T-cell (primary cell): ENCODE measurements around the gene SEMA7A. TPM values are rescaled to one million over a fixed set of nuclear protein-coding genes. Genes with fewer than 3 reads are reported as not detected.

Experiments used
- ATAC-seq, 4 experiments: fragments of 200-7000 bp in 3 of 4; fragments of 150-1000 bp in 1 of 4; cut with Tn5 transposase; replicated peaks in 1 of 4; 1 replicate in 3 of 4; 2 replicates in 1 of 4; pipeline ENCODE4 v1.10.0; 2021; ENCODE audit warnings: moderate library complexity in 3 of 4, mild to moderate bottlenecking in 2 of 4, moderate number of reproducible peaks in 1 of 4
- CTCF ChIA-PET, 2 donors: fragments of 300-600 bp; sonication (Branson Sonifier 250); formaldehyde crosslinking; loops; one replicate each; lab custom pipeline; 2022; ENCODE audit warnings: antibody characterized with exemption in 2 of 2; lab: Charles Lee
- POLR2A ChIA-PET, 2 donors: fragments of 300-600 bp; sonication (Branson Sonifier 250); formaldehyde crosslinking; loops; one replicate each; lab custom pipeline; 2022; ENCODE audit warnings: antibody characterized with exemption in 2 of 2; lab: Charles Lee
- DNase-seq, 35 experiments: peaks; one replicate each; pipeline versions ENCODE4 v3.0.0 to v3.0.0-alpha.2; 2013 to 2023
- H3K27ac ChIP-seq: one replicate; pipeline ENCODE4 v1.5.1; 2013; ENCODE audit warnings: low read length
- H3K27me3 ChIP-seq, 2 experiments: replicated peaks in 1 of 2; 1 replicate in 1 of 2; 2 replicates in 1 of 2; pipeline versions ENCODE4 v1.6.1 to v1.7.0; 2013; ENCODE audit warnings: low read length in 1 of 2, mixed read lengths in 1 of 2; ENCODE audit not compliant: control insufficient read depth in 2 of 2, insufficient read depth in 2 of 2; ENCODE audit errors: extremely low read depth in 1 of 2
- H3K36me3 ChIP-seq, 2 donors: 1 replicate in 1 of 2; 2 replicates in 1 of 2; pipeline versions ENCODE4 v1.6.1 to v1.7.0; 2013; ENCODE audit warnings: low read length in 1 of 2; ENCODE audit not compliant: control insufficient read depth in 2 of 2, insufficient read depth in 1 of 2; ENCODE audit errors: extremely low read depth in 1 of 2
- H3K4me1 ChIP-seq, 2 experiments: 1 replicate in 1 of 2; 2 replicates in 1 of 2; pipeline versions ENCODE4 v1.6.1 to v1.7.0; 2013; ENCODE audit warnings: low read length in 2 of 2, mixed read lengths in 1 of 2; ENCODE audit not compliant: insufficient read depth in 2 of 2, control insufficient read depth in 1 of 2; ENCODE audit errors: extremely low read depth in 1 of 2
- H3K4me3 ChIP-seq, 2 donors: 1 replicate in 1 of 2; 2 replicates in 1 of 2; pipeline versions ENCODE4 v1.5.1 to v1.7.0; 2013; ENCODE audit warnings: mild to moderate bottlenecking in 2 of 2, low read length in 1 of 2, moderate library complexity in 1 of 2; ENCODE audit not compliant: control insufficient read depth in 1 of 2; ENCODE audit errors: extremely low read depth in 1 of 2
- H3K9me3 ChIP-seq: 2 replicates; pipeline ENCODE4 v1.7.0; 2013
- H3K27ac Mint-ChIP-seq, 2 donors: one replicate each; pipeline ENCODE4 v1.8.0; 2020 to 2021; ENCODE audit warnings: mild to moderate bottlenecking in 2 of 2, mixed read lengths in 2 of 2
- H3K27me3 Mint-ChIP-seq, 2 donors: one replicate each; pipeline ENCODE4 v1.8.0; 2021 to 2022; ENCODE audit warnings: mixed read lengths in 2 of 2
- H3K36me3 Mint-ChIP-seq: one replicate; pipeline ENCODE4 v1.8.0; 2021; ENCODE audit warnings: mixed read lengths
- H3K4me1 Mint-ChIP-seq, 3 donors: one replicate each; pipeline ENCODE4 v1.8.0; 2020 to 2022; ENCODE audit warnings: mixed read lengths in 3 of 3, mild to moderate bottlenecking in 1 of 3
- H3K4me3 Mint-ChIP-seq, 3 donors: one replicate each; pipeline ENCODE4 v1.8.0; 2020 to 2022; ENCODE audit warnings: mild to moderate bottlenecking in 3 of 3, mixed read lengths in 3 of 3, moderate library complexity in 3 of 3
- H3K9me3 Mint-ChIP-seq, 3 donors: one replicate each; pipeline ENCODE4 v1.8.0; 2020 to 2022; ENCODE audit warnings: mixed read lengths in 3 of 3
- WGBS: methylation state at CpG from one replicate; pipeline ENCODE4 v1.1.5; 2013; ENCODE audit warnings: missing lambda C conversion rate; ENCODE audit not compliant: insufficient coverage; 5-methylcytosine and 5-hydroxymethylcytosine counted together
- total RNA-seq, 35 experiments: library from RNA in 6 of 35; stranded (reverse) in 6 of 35; fragments of 120-200 nt in 1 of 35; gene quantifications; one replicate each; pipeline versions ENCODE4 v1.2.1 to v1.2.4 and lab custom pipeline; 2013 to 2026

Gene SEMA7A
- total RNA-seq, 5 donors from 2014 or later (not counting 1 experiment from before 2014, with no cell fraction given) = 2.0 to 4.7 (median 3.1) TPM

- POLR2A ChIA-PET = no interaction called here
- peaks cover 8 to 13% of the 10 kb centered on the region in 2 experiments for H3K4me1 ChIP-seq
- no peaks in the 10 kb centered on the region for H3K27me3 ChIP-seq
- H3K4me3 Mint-ChIP-seq = no peak overlapping the region
- no peaks in the 10 kb centered on the region for H3K27me3 Mint-ChIP-seq
- no peaks in the 10 kb centered on the region for H3K9me3 Mint-ChIP-seq
- ATAC-seq = no peak
- H3K27ac ChIP-seq = no peak overlapping the region
- no peak overlapping the region for H3K4me3 ChIP-seq
- peaks cover 0 to 10% of the 10 kb centered on the region in 2 donors for H3K36me3 ChIP-seq
- H3K27ac Mint-ChIP-seq = no peak overlapping the region
- CTCF ChIA-PET = no interaction called here
- 90% methylated on average over 3 of the region's 5 CpGs for WGBS
- DNase-seq = no peak
- peaks cover 0 to 5% (median 0%) of the 10 kb centered on the region in 3 donors for H3K4me1 Mint-ChIP-seq
- peaks cover 17% of the 10 kb centered on the region for H3K36me3 Mint-ChIP-seq
- no peaks in the 10 kb centered on the region for H3K9me3 ChIP-seq
Observed at GRCh38 chr15:74414081-74414580, 19.6 kb downstream of the SEMA7A start.

GRCh38 chr15:74413350-74414080 is 20.2 kb downstream of the SEMA7A start:
- ATAC-seq (no peak), DNase-seq (no peak)
- peaks cover 0 to 5% (median 0%) of the 10 kb centered on the region in 3 donors for H3K4me1 Mint-ChIP-seq
- Histone ChIP-seq H3K4me3 (no peak overlapping the region), H3K9me3 (no peaks in the 10 kb centered on the region), H3K27me3 (no peaks in the 10 kb centered on the region), H3K4me1 (peaks cover 8 to 13% of the 10 kb centered on the region in 2 experiments), H3K27ac (no peak overlapping the region), H3K36me3 (peaks cover 0 to 10% of the 10 kb centered on the region in 2 donors)
- H3K4me3 Mint-ChIP-seq = no peak overlapping the region
- H3K27ac Mint-ChIP-seq = no peak overlapping the region
- H3K27me3 Mint-ChIP-seq = no peaks in the 10 kb centered on the region
- no peaks in the 10 kb centered on the region for H3K9me3 Mint-ChIP-seq
- CTCF ChIA-PET = no interaction called here
- H3K36me3 Mint-ChIP-seq = peaks cover 17% of the 10 kb centered on the region
- POLR2A ChIA-PET = no interaction called here
- WGBS = 94% methylated on average over 7 of the region's 9 CpGs

DNA sequence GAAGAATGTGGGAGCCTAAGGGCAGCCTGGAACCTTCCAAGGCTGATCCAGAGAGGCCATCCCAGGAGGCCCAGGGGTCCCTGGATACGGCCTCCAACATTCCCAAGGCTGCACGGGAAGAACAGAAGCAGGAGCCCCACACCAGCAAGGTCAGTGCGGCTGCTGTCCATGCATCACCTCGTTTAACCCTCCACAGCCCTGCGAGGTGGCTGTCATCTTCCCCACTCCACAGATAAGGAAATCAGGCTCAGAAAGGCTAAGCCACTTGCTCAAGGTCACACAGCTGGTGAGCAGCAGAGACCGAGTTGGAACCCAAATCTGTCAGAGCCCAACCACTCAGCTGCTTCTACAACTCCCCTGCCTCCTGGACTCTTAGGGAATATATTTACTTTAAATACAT is 21.6 kb downstream of the SEMA7A start:
- no peaks in the 10 kb centered on the region for H3K9me3 Mint-ChIP-seq
- Histone ChIP-seq H3K36me3 (peaks cover 0 to 8% of the 10 kb centered on the region in 2 donors), H3K27me3 (no peaks in the 10 kb centered on the region), H3K27ac (no peak overlapping the region), H3K4me3 (no peak overlapping the region), H3K4me1 (peaks cover 8 to 13% of the 10 kb centered on the region in 2 experiments), H3K9me3 (no peaks in the 10 kb centered on the region)
- H3K27me3 Mint-ChIP-seq = no peaks in the 10 kb centered on the region
- ATAC-seq (no peak), DNase-seq (no peak)
- peaks cover 17% of the 10 kb centered on the region for H3K36me3 Mint-ChIP-seq
- no peak overlapping the region for H3K27ac Mint-ChIP-seq
- ChIA-PET POLR2A (no interaction called here), CTCF (no interaction called here)
- peaks cover 0 to 5% (median 0%) of the 10 kb centered on the region in 3 donors for H3K4me1 Mint-ChIP-seq
- no peak overlapping the region for H3K4me3 Mint-ChIP-seq
- WGBS = 97% methylated on average over 4 of the region's 6 CpGs

DNA sequence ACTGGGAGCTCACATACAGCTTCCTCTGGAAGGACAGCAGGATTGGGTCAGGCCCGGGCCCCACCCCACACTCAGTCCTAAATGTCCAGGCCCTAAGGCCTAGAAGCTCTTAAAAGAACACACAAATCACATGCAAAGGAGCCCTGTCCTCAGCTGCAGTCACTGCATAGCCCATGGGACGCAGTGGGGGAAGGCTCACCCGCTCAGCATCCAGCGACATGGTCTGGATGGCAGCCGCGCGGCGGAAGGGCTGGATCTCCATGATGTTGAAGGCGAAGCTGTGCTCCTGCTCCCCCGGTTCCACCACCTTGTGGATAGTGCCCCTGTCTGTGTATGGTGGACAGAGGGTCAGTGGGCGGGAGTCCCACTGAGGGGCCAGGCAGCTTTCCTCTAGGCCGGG is 22.1 kb downstream of the SEMA7A start:
- 96% methylated on average over 11 of the region's 12 CpGs for WGBS
- ATAC-seq (no peak), DNase-seq (no peak)
- Histone ChIP-seq H3K4me3 (no peak overlapping the region), H3K9me3 (no peaks in the 10 kb centered on the region), H3K27ac (no peak overlapping the region), H3K36me3 (peaks cover 0 to 4% of the 10 kb centered on the region in 2 donors), H3K4me1 (peaks cover 8 to 13% of the 10 kb centered on the region in 2 experiments), H3K27me3 (peaks cover 0 to under 1% of the 10 kb centered on the region in 2 experiments)
- peaks cover 0 to 5% (median 0%) of the 10 kb centered on the region in 3 donors for H3K4me1 Mint-ChIP-seq
- H3K36me3 Mint-ChIP-seq = peaks cover 17% of the 10 kb centered on the region
- POLR2A ChIA-PET = no interaction called here
- CTCF ChIA-PET = no interaction called here
- H3K4me3 Mint-ChIP-seq = no peak overlapping the region
- H3K27me3 Mint-ChIP-seq = no peaks in the 10 kb centered on the region
- H3K27ac Mint-ChIP-seq = no peak overlapping the region
- H3K9me3 Mint-ChIP-seq = no peaks in the 10 kb centered on the region

DNA sequence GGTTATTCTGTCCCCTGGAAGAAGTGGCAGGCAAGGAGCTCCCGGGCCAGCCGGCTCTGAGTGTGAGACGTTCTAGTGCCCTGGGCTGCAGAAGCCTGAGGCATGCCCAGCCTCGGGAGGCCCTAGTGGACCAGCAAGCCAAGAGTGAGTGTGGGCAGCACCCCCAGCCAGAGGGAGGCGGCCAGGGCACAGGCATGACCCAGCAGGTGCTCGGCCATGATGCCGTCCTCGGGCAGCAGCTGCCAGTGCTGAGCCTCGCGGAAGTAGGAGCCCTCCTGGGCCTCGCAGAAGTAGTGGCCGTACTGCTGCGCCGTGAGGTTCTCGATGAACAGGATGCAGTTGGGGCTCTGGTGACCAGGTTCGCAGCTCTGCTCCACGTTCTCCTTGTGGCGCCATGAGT is 23.3 kb downstream of the SEMA7A start:
- WGBS = 96% methylated on average over 18 of the region's 18 CpGs
- Histone ChIP-seq H3K4me1 (peaks cover 5% of the 10 kb centered on the region in 2 experiments), H3K9me3 (no peaks in the 10 kb centered on the region), H3K36me3 (no peaks in the 10 kb centered on the region), H3K4me3 (no peak overlapping the region), H3K27me3 (peaks cover 0 to 3% of the 10 kb centered on the region in 2 experiments), H3K27ac (no peak overlapping the region)
- Mint-ChIP-seq H3K9me3 (no peaks in the 10 kb centered on the region), H3K27me3 (no peaks in the 10 kb centered on the region), H3K4me1 (peaks cover 0 to 5% (median 0%) of the 10 kb centered on the region in 3 donors), H3K4me3 (no peak overlapping the region), H3K36me3 (peaks cover 12% of the 10 kb centered on the region), H3K27ac (no peak overlapping the region)
- DNase-seq = no peak
- CTCF ChIA-PET = no interaction called here
- POLR2A ChIA-PET = no interaction called here
- no peak for ATAC-seq

GRCh38 chr15:74409225-74409624 is 24.5 kb downstream of the SEMA7A start:
- Histone ChIP-seq H3K36me3 (no peaks in the 10 kb centered on the region), H3K27me3 (peaks cover 0 to 3% of the 10 kb centered on the region in 2 experiments), H3K4me3 (no peak overlapping the region), H3K9me3 (no peaks in the 10 kb centered on the region), H3K27ac (no peak overlapping the region), H3K4me1 (no peaks in the 10 kb centered on the region)
- Mint-ChIP-seq H3K27ac (no peak overlapping the region), H3K4me3 (no peak overlapping the region), H3K4me1 (peaks cover under 1 to 9% (median under 1%) of the 10 kb centered on the region in 3 donors), H3K9me3 (no peaks in the 10 kb centered on the region), H3K27me3 (no peaks in the 10 kb centered on the region), H3K36me3 (peaks cover 8% of the 10 kb centered on the region)
- ATAC-seq (no peak), DNase-seq (no peak)
- CTCF ChIA-PET = no interaction called here
- POLR2A ChIA-PET = no interaction called here
- 67% methylated on average over 2 of the region's 7 CpGs for WGBS
